GM12865 (cell line): ENCODE data around the gene PPP3CB.

Experiments
- DNase-seq: peaks from one replicate; pipeline ENCODE4 v3.0.0; 2010; ENCODE audit warnings: low read depth
- H3K4me3 ChIP-seq: 2 replicates; pipeline ENCODE4 v1.5.1; 2011; ENCODE audit warnings: mild to moderate bottlenecking, low read depth, low read length, control low read depth
- TF ChIP-seq, protein P1 (sequence below): IDR thresholded peaks from 2 replicates; pipeline ENCODE4 v1.5.1; 2011; ENCODE audit warnings: low read length, control low read depth, low read depth, inconsistent platforms; ENCODE audit not compliant: insufficient read depth; ENCODE audit errors: missing control alignments

Gene PPP3CB

DNA sequence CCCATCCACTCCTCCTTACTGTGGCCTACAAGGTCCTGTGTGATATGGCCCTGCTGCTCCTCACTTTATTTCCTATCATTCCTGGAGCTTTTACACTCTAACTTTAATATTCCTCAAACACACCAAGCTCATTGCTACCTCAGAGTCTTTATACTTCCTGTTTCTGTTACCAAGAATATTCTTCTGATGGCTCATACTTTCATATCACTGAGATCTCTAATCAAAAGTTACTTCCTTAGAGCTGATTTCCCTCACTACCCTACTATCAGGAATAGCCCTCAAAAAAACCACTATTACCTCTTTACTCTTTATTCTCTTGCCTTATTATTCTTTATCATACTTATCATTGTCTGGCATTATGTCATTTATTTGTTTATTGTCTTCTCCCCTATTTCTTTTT, 5.8 kb upstream of the PPP3CB start:
- TF ChIP-seq, protein P1, sequence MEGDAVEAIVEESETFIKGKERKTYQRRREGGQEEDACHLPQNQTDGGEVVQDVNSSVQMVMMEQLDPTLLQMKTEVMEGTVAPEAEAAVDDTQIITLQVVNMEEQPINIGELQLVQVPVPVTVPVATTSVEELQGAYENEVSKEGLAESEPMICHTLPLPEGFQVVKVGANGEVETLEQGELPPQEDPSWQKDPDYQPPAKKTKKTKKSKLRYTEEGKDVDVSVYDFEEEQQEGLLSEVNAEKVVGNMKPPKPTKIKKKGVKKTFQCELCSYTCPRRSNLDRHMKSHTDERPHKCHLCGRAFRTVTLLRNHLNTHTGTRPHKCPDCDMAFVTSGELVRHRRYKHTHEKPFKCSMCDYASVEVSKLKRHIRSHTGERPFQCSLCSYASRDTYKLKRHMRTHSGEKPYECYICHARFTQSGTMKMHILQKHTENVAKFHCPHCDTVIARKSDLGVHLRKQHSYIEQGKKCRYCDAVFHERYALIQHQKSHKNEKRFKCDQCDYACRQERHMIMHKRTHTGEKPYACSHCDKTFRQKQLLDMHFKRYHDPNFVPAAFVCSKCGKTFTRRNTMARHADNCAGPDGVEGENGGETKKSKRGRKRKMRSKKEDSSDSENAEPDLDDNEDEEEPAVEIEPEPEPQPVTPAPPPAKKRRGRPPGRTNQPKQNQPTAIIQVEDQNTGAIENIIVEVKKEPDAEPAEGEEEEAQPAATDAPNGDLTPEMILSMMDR, result no peak
- no peak for DNase-seq
- H3K4me3 ChIP-seq, result no peak overlapping the region

DNA sequence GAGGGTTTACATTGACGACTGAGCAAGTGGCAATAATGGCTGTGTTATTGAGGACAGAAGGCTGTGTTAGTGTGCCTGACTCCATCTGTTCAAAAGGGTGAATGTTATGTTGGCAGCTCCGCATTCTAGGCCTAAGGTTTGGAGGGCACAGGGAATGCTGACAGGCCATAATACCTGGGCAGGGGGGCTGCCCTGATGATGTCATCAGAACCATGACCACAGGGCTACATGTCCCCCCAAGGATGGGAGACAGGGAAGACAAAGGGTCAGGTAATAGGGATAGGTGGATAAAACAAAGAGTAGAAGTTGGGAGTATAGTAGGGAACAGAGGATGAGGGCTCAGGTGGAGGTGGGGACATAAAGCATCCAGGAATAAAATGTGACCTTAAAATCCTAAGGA, 1.8 kb upstream of the PPP3CB start:
- TF ChIP-seq, protein P1, result no peak
- no peak for DNase-seq
- H3K4me3 ChIP-seq, result no peak overlapping the region

DNA sequence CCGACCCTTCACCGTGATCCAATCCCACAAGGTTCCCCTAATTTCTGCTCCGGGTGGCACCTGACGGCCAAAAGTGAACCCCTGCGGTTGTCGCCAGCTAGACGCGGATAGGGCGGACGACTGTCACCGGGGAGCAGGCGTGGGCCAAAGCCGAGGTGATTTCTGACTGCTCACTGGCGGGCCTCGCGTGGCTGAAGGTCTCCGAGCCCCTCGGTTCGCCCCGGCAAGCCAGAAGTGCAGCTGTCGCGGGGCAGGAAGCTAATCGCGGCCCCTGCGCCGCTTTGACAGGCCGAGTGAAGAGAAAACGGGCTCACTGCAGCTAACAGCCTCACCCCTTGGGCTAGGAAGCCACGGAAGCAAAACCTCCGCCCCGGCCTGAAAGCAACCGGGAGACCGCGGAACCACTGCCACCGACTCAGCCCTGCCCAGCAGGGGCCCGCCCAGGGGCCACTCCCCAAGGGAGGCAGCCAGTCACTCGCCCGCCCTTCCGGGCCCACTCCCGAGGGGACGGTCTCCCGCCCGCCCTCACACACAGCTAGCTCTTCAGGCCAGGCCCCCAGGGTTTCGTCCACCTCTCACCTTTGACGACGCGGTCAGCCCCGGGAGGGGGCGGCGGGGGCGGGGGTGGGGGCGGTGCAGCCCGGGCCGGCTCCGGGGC, 469 bp downstream of the PPP3CB start:
- peak overlapping the region; percentile 55 for H3K4me3 ChIP-seq
- TF ChIP-seq, protein P1, result no peak
- DNase-seq, result peak; percentile 96

DNA sequence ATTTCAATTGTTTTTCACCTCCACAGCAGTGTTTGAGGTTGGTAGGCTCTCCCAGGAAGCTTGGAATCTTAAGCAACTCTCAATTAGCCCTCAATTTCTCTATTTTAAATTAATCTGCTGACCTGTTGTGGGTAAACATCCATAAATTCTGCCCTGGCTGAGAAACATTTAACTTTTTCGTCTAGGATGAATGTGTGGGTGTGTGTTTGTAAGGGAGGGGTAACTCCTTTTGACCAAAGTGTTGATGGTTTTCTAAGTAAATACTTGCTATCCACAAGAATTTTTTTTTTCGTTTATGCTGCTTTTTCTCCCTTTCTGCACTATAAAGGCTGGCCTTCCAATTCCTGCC, 973 bp downstream of the PPP3CB start:
- TF ChIP-seq, protein P1, result no peak
- no peak for DNase-seq
- H3K4me3 ChIP-seq, result peak overlapping the region; percentile 55

DNA sequence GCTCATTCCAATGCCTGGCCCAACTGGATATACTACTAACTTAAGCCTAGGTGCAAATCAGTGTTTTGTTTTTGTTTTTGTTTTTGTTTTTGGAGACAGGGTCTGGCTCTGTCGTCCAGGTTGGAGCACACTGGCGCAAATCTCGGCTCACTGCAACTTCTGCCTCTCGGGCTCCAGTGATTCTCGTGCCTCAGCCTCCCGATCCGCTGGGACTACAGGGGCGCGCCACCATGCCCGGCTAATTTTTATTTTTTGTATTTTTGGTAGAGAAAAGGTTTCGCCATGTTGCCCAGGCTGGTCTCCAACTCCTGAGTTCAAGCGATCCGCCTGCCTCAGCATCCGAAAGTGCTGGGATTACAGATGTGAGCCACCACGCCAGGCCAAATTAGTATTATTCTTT, 1.6 kb downstream of the PPP3CB start:
- TF ChIP-seq, protein P1, result no peak
- no peak for DNase-seq
- H3K4me3 ChIP-seq, result peak overlapping the region; percentile 55

DNA sequence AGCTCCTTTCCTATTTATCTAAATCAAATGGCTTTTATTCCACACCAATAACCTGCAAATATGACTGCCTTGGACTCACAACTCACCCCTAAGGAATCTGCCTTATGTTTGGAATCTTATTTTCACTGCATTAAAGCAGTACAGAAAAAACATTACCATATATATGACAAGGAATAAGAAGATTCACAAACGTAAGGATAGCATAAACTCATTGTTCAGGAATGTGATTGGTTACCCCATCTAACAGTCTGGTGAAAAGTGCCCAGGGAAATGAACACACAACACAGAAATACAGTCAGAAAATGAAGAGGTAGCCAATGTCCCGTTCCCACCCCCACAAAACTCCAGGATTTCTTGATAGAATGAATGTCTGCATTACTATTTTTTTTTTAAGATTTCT, 2.0 kb downstream of the PPP3CB start:
- H3K4me3 ChIP-seq, result peak overlapping the region; percentile 55; the same call in 1 of the 2 replicates
- DNase-seq, result no peak
- TF ChIP-seq, protein P1, result no peak

DNA sequence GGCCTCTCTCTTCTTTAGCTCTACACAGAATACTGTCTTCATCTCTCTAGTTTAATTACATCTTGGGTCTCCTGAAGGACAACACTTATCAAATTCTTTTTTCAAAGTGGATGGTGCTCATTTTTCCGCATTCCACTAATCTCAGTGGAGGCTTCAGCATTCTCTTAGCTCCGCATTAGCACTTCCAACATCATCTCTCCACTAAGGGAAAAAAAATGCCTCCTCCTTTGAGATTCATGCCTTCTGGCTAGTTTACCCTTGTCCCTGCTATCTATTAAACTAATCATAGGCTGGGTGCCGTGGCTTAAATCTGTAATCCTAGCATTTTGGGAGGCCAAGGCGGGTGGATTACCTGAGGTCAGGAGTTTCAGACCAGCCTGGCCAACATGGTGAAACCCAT, 9.2 kb downstream of the PPP3CB start:
- TF ChIP-seq, protein P1, result no peak
- no peak for DNase-seq
- no peak overlapping the region for H3K4me3 ChIP-seq
